Esophagus squamous epithelium (tissue), 4 donors: ENCODE results near the gene PARP15.
A peak's percentile ranks its signal among the peaks of the same experiment; 100 is the strongest.

Source experiments
- CTCF ChIP-seq, 6 experiments: fragments of 450-650 bp in 4 of 6; fragments of 200-600 bp in 2 of 6; sonication (generic) in 2 of 6; IDR thresholded peaks; one replicate each; pipeline ENCODE4 v1.5.1; 2016 to 2019; ENCODE audit warnings: antibody characterized with exemption in 6 of 6, mild to moderate bottlenecking in 4 of 6, moderate library complexity in 4 of 6
- POLR2A ChIP-seq, 4 donors: fragments of 450-650 bp; IDR thresholded peaks; one replicate each; pipeline ENCODE4 v1.6.1; 2017; ENCODE audit warnings: antibody characterized with exemption in 4 of 4, mild to moderate bottlenecking in 4 of 4, moderate library complexity in 3 of 4

- TF ChIP-seq CTCF (IDR thresholded peaks at IDR 0.05): peak in 1 of 6 experiments; percentile 11
- TF ChIP-seq POLR2A (IDR thresholded peaks at IDR 0.05): no peak
Measured at GRCh38 chr3:122572940-122573412, 4.5 kb upstream of the PARP15 start.
